Spinal cord (tissue), 10 donors: ENCODE measurements around the gene FAM83E. TPM values are rescaled to one million over a fixed set of nuclear protein-coding genes. Genes with fewer than 3 reads are reported as not detected.
"Not testable (repeated sequence)": the region's sequence is repeated elsewhere in the genome, so short reads cannot be mapped to it uniquely, and the experiment has no call there.

ENCODE experiments used
- DNase-seq, 6 donors: peaks; one replicate each; pipeline versions ENCODE4 v3.0.0 to v3.0.0-alpha.2; 2013 to 2015; ENCODE audit warnings: low spot score in 6 of 6, low read depth in 4 of 6
- H3K27ac ChIP-seq: one replicate; pipeline ENCODE4 v1.5.1; 2013; ENCODE audit warnings: low read depth, low read length, control low read depth
- H3K27me3 ChIP-seq: one replicate; pipeline ENCODE4 v1.6.1; 2013; ENCODE audit warnings: low read length; ENCODE audit not compliant: control insufficient read depth, insufficient read depth
- H3K36me3 ChIP-seq: one replicate; pipeline ENCODE4 v1.6.1; 2013; ENCODE audit warnings: low read length; ENCODE audit not compliant: control insufficient read depth, insufficient read depth
- H3K4me1 ChIP-seq: one replicate; pipeline ENCODE4 v1.6.1; 2013; ENCODE audit warnings: low read length; ENCODE audit not compliant: control insufficient read depth, insufficient read depth
- H3K4me3 ChIP-seq: one replicate; pipeline ENCODE4 v1.5.1; 2013; ENCODE audit warnings: low read depth, low read length, control low read depth
- H3K9me3 ChIP-seq: one replicate; pipeline ENCODE4 v1.6.1; 2013; ENCODE audit warnings: low read length; ENCODE audit not compliant: control insufficient read depth, insufficient read depth
- WGBS: methylation state at CpG from one replicate; pipeline ENCODE4 v1.1.5; 2013; ENCODE audit warnings: missing lambda C conversion rate; ENCODE audit not compliant: insufficient coverage; 5-methylcytosine and 5-hydroxymethylcytosine counted together
- long read RNA-seq, 4 donors: transcript quantifications; one replicate each; lab custom pipeline, GENCODE V29; 2026
- polyA plus RNA-seq, 2 donors: library from polyadenylated mRNA; unstranded; fragments of 120-200 nt; gene quantifications; one replicate each; pipeline ENCODE4 v1.2.1, GENCODE V29; 2013; ENCODE audit not compliant: insufficient read length in 2 of 2
- total RNA-seq, 2 donors: library from RNA; depleted of rRNA in 1 of 2; stranded (reverse); fragments of 120-200 nt in 1 of 2; fragments of >200 nt in 1 of 2; gene quantifications; one replicate each; pipeline versions ENCODE4 v1.2.3 to v1.2.4, GENCODE V29; 2013 to 2014
- donor health status: healthy.

Gene FAM83E
- under 1 TPM in 1 of 2 donors, not detected in 1; 0.61 TPM for total RNA-seq
- polyA plus RNA-seq, result under 1 TPM; 0.13 to 0.45 TPM
- long read RNA-seq, donor 1, result 0 reads
- long read RNA-seq, donor 2, result 0 reads
- long read RNA-seq, donor 3, result 0 reads
- long read RNA-seq, donor 4, partial matches to known transcripts, result 0 of 1 reads
- long read RNA-seq, donor 4, other reads (novel, unspliced or antisense), result 0 of 1 reads

DNA sequence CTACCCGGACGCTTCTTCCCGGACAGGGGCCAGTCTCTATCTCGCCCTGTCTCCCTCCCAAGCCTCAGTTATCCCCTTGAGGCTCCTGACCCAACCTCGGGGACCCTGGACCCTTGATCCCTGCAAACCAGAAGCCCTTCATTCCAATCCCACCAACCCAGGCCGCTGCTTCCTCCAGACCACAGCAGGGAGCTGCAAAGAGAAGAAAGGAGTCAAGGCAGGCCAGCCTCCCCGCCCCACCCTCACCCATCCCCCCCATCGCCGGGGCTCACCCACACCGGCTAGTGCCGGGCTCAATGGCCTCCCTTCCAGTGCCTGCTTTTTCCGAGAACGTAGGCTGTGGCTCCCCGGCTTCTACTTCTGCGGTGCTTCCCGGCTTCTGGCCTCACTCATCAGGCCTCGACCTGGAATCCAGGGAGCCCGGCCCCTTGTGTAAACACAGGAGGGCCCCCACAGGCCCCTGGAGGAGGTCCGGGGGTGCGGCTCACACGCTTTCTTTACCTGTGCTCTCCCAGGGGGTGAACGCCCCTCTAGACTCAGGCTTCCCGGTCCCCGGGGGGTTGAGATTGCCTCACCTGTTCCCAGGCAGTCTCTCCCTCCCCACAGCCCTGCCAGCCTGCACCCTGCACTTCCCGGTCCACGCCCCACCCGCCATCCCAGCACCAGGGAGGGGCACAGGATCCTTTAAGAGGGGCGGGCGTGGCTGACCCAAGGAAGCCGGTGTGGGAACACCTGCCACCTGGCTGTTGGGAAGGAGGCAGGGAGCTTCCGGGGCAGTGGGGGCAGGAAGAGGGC is at the start of gene FAM83E:
Gene FAM83E, minus strand, starts transcription at position 641 of the 795 bp plus-strand sequence. CDS start 1,704 bp downstream, outside the sequence.
- no peaks in the 10 kb centered on the region for H3K27me3 ChIP-seq
- peaks cover 53% of the 10 kb centered on the region for H3K4me1 ChIP-seq
- H3K4me3 ChIP-seq, result no peak within 1 kb of the TSS
- H3K27ac ChIP-seq, result peak within 1 kb of the TSS; percentile 52
- WGBS, result 31% methylated on average over 24 of the region's 31 CpGs
- H3K9me3 ChIP-seq, result no peaks in the 10 kb centered on the region
- DNase-seq, result no peak
- H3K36me3 ChIP-seq, result peaks cover 63% of the 10 kb centered on the region

DNA sequence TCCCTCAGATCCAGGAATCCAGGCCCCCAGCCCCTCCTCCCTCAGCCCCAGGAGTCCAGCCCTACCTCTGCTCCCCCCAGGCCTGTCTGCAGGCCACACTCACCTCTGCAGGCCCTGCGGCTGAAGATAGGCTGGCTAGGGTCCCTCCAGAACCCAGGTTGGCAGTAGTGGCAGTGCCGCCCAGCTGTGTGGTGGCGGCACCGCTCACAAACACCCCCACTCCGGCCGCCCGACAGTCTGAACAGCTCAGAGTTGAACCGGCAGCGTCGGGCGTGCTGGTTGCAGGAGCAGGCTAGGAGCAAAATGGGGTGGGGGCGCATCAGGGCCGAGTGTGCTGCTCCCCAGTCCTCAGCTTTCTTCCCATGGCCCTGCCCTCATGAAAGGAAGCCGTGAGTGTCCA is 49.6 kb upstream of the FAM83E start:
- Histone ChIP-seq H3K4me3 (no peak overlapping the region), H3K27me3 (no peaks in the 10 kb centered on the region), H3K9me3 (no peaks in the 10 kb centered on the region), H3K36me3 (no peaks in the 10 kb centered on the region), H3K27ac (no peak overlapping the region), H3K4me1 (peaks cover 6% of the 10 kb centered on the region)
- DNase-seq, result no peak
- WGBS, result 76% methylated on average over 13 of the region's 14 CpGs

DNA sequence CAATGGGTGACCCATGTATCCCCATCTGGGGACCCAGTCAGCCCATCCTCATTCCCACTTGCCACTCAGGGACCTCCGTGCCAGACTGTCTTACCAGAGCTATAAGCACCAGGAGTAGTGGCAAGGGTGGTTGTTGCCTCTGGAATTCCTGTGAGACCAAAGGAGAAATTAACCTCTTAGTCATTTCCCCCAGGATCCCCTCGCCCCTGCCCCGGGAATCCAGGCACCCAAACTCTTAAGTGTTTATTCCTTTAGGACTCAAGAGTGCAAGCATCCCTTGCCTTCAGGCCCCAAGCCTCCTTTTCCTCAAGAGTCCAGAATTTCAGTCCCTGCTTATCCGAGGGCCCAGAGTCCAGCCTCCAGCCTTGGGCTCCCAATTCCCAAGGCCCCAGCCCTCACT is 48.8 kb upstream of the FAM83E start:
- WGBS, result 96% methylated on average over 4 of the region's 4 CpGs
- peaks cover 6% of the 10 kb centered on the region for H3K4me1 ChIP-seq
- DNase-seq, result no peak
- H3K36me3 ChIP-seq, result no peaks in the 10 kb centered on the region
- no peaks in the 10 kb centered on the region for H3K9me3 ChIP-seq
- no peak overlapping the region for H3K27ac ChIP-seq
- no peak overlapping the region for H3K4me3 ChIP-seq
- no peaks in the 10 kb centered on the region for H3K27me3 ChIP-seq

DNA sequence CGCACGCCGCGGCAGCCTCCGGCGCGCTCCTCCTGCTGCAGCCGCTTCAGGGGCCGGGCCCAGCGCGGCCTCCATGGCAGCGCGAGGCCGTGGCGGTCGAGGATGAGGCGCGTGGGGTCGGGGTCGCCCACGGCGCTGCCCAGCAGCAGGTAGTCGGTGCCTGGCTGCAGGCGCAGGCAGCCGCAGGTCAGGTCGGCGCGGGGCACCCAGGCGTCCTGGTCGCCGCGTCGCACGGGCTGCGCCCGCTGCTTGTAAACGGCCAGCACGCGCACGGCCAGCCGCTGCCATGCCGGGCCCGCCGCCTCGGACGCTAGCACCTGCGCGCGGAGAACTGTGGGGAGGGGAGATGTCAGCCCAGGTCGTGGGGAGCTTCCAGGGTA is 46.8 kb upstream of the FAM83E start:
- Histone ChIP-seq H3K36me3 (no peaks in the 10 kb centered on the region), H3K27me3 (no peaks in the 10 kb centered on the region), H3K4me3 (no peak overlapping the region), H3K4me1 (peaks cover 6% of the 10 kb centered on the region), H3K9me3 (no peaks in the 10 kb centered on the region), H3K27ac (no peak overlapping the region)
- DNase-seq, result no peak
- 88% methylated on average over 49 of the region's 50 CpGs for WGBS

DNA sequence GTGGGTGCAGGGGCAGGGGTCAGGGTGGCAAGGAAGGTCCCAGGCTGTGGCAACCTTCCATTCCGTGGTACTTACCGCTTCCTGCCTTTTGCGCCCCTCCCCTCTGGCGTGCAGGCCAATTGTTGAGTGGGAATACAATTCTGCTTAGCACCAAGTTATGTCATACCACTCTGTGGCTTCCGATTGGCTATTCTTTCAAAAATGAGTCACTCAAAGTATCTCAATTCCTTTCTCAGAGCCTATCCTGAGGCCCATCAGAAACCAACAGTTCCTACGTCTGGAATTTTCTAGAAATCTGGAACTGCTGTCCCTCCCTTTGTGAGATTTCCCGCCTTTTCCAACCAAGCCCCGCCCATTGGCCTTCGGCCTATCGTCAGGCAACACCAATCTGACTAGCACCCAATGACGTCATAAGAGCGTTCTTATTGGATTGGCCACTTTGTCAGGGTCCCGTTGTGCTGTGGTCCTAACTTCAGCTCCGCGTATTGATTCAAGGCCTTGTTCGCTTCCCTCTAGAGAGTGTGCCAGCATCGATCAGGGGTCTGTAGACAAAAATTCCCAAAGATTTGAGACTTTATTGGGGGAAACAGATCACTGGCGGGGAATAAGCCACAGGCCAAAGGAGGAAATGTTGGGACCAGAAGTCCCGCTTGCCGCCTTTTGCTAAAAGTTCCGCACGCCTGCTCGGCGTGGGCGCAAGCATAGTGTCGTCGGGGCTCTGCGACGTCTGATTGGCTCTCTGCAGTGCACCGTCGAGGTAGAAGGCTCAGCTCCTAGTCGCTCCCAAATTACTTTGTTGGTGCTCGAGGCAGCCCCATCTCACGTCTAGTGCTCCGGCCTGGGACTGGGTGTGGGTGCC is 46.2 kb upstream of the FAM83E start:
- 88% methylated on average over 33 of the region's 35 CpGs for WGBS

DNA sequence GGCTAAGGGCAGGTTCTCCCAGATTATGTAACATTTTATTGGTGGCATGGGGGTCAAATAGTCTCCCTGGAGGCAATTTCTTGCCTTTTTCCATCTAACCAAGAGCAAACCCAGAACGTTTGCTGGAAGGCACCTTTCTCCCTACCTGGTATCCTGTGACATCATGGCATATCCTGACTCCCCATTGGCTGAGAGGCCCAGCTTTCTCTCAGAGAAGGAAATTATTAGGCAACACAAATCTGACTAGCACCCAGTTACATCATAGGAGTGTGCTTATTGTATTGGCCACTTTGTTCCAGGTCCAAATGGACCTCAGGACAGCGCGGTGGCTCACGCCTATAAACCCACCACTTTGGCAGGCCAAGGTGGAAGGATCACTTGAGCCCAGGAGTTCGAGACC is 44.9 kb upstream of the FAM83E start:
- DNase-seq, result no peak
- Histone ChIP-seq H3K4me1 (peaks cover 8% of the 10 kb centered on the region), H3K27me3 (no peaks in the 10 kb centered on the region), H3K9me3 (no peaks in the 10 kb centered on the region), H3K27ac (no peak overlapping the region), H3K36me3 (no peaks in the 10 kb centered on the region), H3K4me3 (no peak overlapping the region)
- 82% methylated on average over 5 of the region's 5 CpGs for WGBS

More for the DNA sequence above, 46.2 kb upstream of the FAM83E start:
- Histone ChIP-seq H3K4me3 (no peak overlapping the region), H3K27ac (no peak overlapping the region), H3K9me3 (no peaks in the 10 kb centered on the region), H3K4me1 (peaks cover 6% of the 10 kb centered on the region), H3K27me3 (no peaks in the 10 kb centered on the region), H3K36me3 (no peaks in the 10 kb centered on the region)
- DNase-seq, result peak in 3 of 6 donors; percentile 17 to 87 (median 70)

DNA sequence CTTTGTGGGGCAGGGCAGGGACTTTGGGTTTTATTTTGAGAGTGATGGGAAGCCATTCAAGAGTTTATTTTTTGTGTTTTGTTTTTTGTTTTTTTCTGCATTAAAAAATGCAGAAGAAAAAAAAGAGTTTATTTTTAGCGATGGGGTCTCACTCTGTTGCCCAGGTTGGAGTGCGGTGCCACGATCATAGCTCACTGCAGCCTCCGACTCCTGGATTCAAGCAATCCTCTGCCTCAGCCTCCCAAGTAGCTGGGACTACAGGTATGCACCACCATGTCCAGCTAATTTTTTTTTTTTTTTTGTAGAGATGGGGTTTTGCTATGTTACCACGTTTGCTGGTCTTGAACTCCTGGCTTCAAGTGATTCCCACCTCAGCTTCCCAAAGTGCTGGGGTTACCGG is 43.6 kb upstream of the FAM83E start:
- Histone ChIP-seq H3K4me3 (no peak overlapping the region), H3K27me3 (no peaks in the 10 kb centered on the region), H3K4me1 (peaks cover 14% of the 10 kb centered on the region), H3K36me3 (no peaks in the 10 kb centered on the region), H3K27ac (no peak overlapping the region), H3K9me3 (no peaks in the 10 kb centered on the region)
- no peak for DNase-seq
- 100% methylated on average over 2 of the region's 6 CpGs for WGBS

DNA sequence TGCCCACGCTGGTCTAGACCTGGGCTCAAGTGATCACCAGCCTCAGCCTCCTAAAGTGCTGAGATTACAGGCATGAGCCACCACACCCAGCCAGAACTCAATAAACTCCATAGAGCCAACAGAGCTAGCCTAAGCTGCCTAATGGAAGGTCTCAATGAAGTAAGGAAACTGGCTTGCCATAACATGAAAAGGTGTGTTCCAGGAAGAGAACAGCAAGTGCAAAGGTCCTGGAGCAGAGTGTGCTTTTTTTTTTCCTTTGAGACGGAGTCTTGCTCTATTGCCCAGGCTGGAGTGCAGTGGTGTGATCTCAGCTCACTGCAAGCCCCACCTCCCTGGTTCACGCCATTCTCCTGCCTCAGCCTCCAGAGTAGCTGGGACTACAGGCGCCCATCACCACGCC is 43.0 kb upstream of the FAM83E start:
- not testable (repeated sequence) for DNase-seq, H3K9me3 ChIP-seq, H3K36me3 ChIP-seq, H3K27me3 ChIP-seq, H3K4me3 ChIP-seq
- Histone ChIP-seq H3K4me1 (peaks cover 14% of the 10 kb centered on the region), H3K27ac (peak overlapping the region; percentile 69)
- no CpG with 5 or more reads among the region's 5 CpGs for WGBS

DNA sequence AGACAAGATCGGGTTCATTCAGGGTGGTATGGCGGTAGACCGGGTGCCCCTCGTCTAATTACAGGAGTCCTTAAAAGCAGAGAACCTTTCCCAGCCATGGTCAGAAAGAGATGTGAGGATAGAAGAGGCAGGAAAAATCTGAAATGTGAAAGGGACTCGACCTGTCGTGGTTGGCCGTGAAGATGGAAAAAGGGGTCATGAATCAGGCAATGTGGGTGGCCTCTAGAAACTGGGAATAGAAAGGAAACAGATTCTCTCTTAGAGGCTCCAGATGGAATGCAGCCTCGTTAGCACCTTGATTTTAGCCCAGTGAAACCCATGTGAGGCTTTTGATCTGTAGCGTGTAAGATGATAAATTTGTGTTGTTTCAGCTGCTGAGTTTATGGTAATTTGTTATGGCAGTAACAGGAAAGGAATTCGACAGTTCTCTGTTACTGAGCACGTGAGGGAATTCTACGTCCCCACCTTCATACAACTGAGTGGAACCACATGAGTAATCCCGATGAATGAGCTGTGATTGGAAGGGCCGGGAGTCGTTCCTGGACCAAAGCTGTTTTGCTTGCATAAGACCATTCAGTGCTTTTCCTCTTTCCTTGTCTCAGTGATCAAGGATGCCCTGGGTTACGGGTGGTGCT is 42.1 kb upstream of the FAM83E start:
- no peaks in the 10 kb centered on the region for H3K27me3 ChIP-seq
- no peaks in the 10 kb centered on the region for H3K9me3 ChIP-seq
- 45% methylated on average over 12 of the region's 16 CpGs for WGBS
- peak in 2 of 6 donors; percentile 11 to 61 for DNase-seq
- H3K36me3 ChIP-seq, result no peaks in the 10 kb centered on the region
- peak overlapping the region; percentile 69 for H3K27ac ChIP-seq
- no peak overlapping the region for H3K4me3 ChIP-seq
- H3K4me1 ChIP-seq, result peaks cover 14% of the 10 kb centered on the region
